Amniotic stem cell (primary cell): Measurements from ENCODE around the gene SVIL.

ENCODE experiments used
- DNase-seq: peaks from one replicate; lab custom pipeline; 2025; lab: John Stamatoyannopoulos, UW

The SVIL gene

GRCh38 chr10:29412485-29412884 lies 222.3 kb downstream of the SVIL start:
- DNase-seq = no peak

DNA sequence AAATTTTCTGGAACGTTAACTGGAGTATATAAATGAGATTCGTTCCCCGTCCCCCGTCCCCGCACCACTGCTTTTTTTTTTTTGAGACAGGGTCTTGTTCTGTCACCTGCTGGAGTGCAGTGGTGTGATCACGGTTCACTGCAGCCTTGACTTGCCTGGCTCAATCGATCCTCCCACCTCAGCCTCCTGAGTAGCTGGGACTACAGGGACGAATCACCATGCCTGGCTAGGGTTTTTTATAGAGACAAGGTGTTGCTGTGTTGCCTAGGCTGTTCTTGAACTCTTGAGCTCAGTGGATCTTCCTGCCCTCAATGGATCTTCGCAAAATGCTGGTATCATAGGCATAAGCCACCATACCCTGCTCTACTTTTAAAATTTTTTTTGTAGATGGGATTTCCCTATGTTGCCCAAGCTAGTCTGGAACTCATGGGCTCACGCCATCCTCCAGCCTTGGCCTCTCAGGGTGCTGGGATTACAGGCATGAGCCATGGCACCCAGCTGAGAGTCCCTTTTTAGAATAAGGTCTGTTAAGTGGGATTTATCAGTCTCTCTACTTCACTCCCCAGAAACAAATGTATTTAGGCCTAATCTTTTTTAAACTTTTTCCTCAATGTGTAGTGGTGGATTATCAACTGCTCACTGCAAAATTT lies 223.0 kb downstream of the SVIL start:
- DNase-seq = no peak

- peak; percentile 32 for DNase-seq
These were observed 225.3 kb downstream of the SVIL start for GRCh38 chr10:29409241-29410054.

DNA sequence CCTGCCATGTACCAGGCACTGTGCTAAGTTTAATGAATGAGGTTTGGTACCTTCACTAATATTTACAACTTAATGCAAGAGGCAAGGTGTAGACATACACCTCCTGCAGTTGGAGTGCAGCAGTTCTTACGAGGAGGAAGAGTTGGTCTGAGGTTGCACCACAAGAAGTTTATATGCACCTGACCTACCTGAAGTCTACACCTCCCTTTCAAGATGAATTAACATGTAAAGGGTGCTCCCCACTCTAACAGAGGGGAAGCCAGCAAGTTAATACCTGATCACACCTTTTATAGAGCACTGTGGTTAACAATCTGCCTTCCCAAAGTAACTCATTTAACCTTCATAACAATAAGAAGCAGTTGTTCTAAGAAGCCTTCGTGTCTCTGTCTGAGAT lies 225.9 kb downstream of the SVIL start:
- no peak for DNase-seq
